Rectal smooth muscle tissue (tissue), 1 donor: Measurements from ENCODE around the gene TREM2.

Experiments used
- H3K27ac ChIP-seq: one replicate; pipeline ENCODE4 v1.7.0; 2013; ENCODE audit warnings: low read depth, low read length, inconsistent platforms
- H3K27me3 ChIP-seq: one replicate; pipeline ENCODE4 v1.7.0; 2013; ENCODE audit warnings: low read length; ENCODE audit not compliant: control insufficient read depth, insufficient read depth
- H3K36me3 ChIP-seq: one replicate; pipeline ENCODE4 v1.7.0; 2013; ENCODE audit warnings: low read length; ENCODE audit not compliant: control insufficient read depth, insufficient read depth
- H3K4me1 ChIP-seq: one replicate; pipeline ENCODE4 v1.7.0; 2013; ENCODE audit warnings: low read length; ENCODE audit not compliant: control insufficient read depth, insufficient read depth
- H3K4me3 ChIP-seq: one replicate; pipeline ENCODE4 v1.7.0; 2013; ENCODE audit warnings: low read length
- H3K9ac ChIP-seq: one replicate; pipeline ENCODE4 v1.7.0; 2013; ENCODE audit warnings: low read length

TREM2 gene

GRCh38 chr6:41162687-41163418 is at the start of gene TREM2:
Gene TREM2 (minus strand): TSS chr6:41163116. CDS start chr6:41163082, 34 bp downstream.
- Histone ChIP-seq H3K4me1 (no peaks in the 10 kb centered on the region), H3K4me3 (no peak within 1 kb of the TSS), H3K27me3 (no peaks in the 10 kb centered on the region), H3K36me3 (no peaks in the 10 kb centered on the region), H3K9ac (no peak within 1 kb of the TSS), H3K27ac (no peak within 1 kb of the TSS)

GRCh38 chr6:41209547-41210320 is 46.8 kb upstream of the TREM2 start:
- no peak overlapping the region for H3K9ac ChIP-seq
- no peak overlapping the region for H3K27ac ChIP-seq
- H3K27me3 ChIP-seq = no peaks in the 10 kb centered on the region
- H3K4me1 ChIP-seq = no peaks in the 10 kb centered on the region
- H3K4me3 ChIP-seq = no peak overlapping the region
- no peaks in the 10 kb centered on the region for H3K36me3 ChIP-seq

DNA sequence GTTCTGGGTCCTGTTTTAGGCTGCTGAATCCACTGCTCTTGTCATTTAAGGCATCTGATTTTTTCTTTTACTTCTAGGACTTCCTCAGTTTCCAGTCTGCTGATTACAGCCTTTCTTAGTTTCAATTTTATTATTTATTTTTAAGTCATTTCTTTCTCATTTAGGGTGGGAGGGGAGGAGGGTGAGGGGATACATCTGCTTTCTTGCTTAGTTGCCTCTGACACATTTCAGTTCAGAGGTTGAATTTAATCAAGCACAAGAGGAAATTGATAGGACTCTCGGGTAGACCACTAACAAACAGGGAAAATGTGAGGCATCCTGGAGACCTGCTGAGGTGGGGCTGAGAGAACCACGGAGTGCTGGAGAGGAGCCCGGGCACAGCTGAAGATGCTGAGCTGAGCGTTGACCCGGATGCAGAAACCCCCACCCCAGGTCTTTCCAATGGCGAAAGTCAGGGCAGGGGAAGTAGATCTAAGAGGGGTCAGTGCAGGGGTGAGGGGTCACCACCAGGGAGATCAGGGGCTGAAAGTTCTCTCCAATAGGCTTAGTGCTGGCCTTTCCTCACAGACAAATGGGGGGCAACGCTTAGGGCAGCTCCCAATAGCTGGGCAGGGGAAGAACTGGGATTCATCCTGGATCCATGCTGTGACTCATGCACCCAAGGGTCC is 45.7 kb upstream of the TREM2 start:
- no peaks in the 10 kb centered on the region for H3K27me3 ChIP-seq
- no peak overlapping the region for H3K9ac ChIP-seq
- H3K36me3 ChIP-seq = no peaks in the 10 kb centered on the region
- no peak overlapping the region for H3K4me3 ChIP-seq
- H3K4me1 ChIP-seq = no peaks in the 10 kb centered on the region
- H3K27ac ChIP-seq = no peak overlapping the region

- H3K4me1 ChIP-seq = no peaks in the 10 kb centered on the region
- H3K9ac ChIP-seq = no peak overlapping the region
- no peaks in the 10 kb centered on the region for H3K36me3 ChIP-seq
- H3K27ac ChIP-seq = no peak overlapping the region
- no peak overlapping the region for H3K4me3 ChIP-seq
- no peaks in the 10 kb centered on the region for H3K27me3 ChIP-seq
These were observed 41.2 kb upstream of the TREM2 start for GRCh38 chr6:41204156-41204555.

- Histone ChIP-seq H3K9ac (no peak overlapping the region), H3K27ac (no peak overlapping the region), H3K4me3 (no peak overlapping the region), H3K36me3 (no peaks in the 10 kb centered on the region), H3K4me1 (no peaks in the 10 kb centered on the region), H3K27me3 (no peaks in the 10 kb centered on the region)
These were observed 38.9 kb upstream of the TREM2 start for GRCh38 chr6:41201764-41202173.

DNA sequence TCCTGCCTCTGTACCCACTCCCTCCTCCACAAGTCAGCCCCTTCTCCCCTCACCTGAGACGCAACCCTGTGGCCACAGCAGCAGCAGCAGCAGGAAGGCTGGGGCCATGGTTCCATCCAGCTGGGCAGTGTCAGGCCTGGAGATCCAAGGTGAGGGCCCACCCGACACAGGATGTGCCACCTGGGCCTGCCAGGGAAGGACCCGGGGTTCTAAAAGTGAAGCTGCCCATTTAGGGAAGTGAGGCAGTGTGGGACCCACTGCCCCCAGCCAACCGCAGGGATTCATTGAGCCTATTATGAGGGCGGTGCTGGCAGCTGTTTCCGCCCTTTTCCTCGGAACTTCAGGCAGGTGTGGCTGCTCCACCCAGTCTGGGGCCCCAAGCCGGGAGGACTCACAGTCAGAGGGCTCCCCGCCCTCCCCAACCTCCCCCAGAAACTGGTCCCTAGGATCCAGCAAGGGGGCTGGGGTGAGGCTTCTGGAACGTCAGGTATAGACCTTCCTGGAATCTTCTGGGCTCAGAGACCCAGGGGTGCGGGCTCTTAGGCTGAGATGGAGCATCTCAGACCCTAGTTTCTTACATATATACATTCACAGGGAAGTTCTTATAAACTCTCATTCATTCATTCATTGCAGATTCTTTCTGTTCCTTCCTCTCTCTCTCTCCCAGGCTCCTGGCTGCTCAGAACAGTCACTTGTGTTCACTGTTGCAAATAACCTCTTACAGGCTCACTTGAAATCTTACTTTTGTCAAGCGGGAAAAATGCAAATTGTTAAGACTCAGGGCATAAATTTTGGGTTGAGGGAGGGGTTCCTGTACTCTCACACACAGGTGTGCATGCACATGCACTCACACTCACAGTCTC is 38.2 kb upstream of the TREM2 start, which contains the start of gene TREML2:
TSS of gene TREML2 (minus strand) at position 249 of the 863 bp plus-strand sequence. CDS start at position 108, 141 bp downstream.
- Histone ChIP-seq H3K4me1 (no peaks in the 10 kb centered on the region), H3K36me3 (no peaks in the 10 kb centered on the region), H3K4me3 (no peak within 1 kb of the TSS), H3K27me3 (no peaks in the 10 kb centered on the region), H3K9ac (no peak within 1 kb of the TSS), H3K27ac (no peak within 1 kb of the TSS)

DNA sequence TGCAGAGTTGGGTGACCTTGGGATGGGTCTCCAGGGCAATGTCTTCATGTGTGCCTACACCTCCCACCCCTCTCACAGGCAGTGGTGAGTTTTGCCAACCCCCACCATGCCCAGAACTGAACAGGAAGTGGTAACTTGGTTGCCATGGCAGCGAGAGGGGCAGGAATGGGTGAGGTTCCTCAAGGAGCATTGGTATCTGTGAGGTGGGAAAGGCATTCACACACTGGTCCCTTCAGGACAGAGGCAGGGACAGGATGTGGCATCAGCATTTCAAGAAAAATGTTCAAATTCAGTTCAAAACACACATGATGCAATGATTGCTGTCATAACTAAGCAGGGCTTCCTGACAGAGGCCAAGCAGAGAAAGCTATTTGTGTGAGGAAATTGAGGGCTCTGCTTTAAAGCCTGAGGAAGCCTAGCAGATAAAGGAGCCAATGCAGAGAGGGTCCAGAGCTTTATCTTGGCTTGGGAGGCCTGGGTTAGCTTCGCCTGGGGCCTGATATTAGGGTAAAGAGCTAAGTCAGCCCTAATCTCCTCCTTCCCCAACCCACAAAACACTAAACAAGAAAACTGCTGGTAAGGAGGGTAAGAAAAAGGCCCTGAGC is 37.5 kb upstream of the TREM2 start:
- Histone ChIP-seq H3K36me3 (no peaks in the 10 kb centered on the region), H3K9ac (no peak overlapping the region), H3K27ac (no peak overlapping the region), H3K27me3 (no peaks in the 10 kb centered on the region), H3K4me3 (no peak overlapping the region), H3K4me1 (no peaks in the 10 kb centered on the region)

GRCh38 chr6:41199552-41200246 is 36.8 kb upstream of the TREM2 start:
- H3K27ac ChIP-seq = no peak overlapping the region
- no peak overlapping the region for H3K9ac ChIP-seq
- H3K27me3 ChIP-seq = no peaks in the 10 kb centered on the region
- no peak overlapping the region for H3K4me3 ChIP-seq
- H3K36me3 ChIP-seq = no peaks in the 10 kb centered on the region
- H3K4me1 ChIP-seq = no peaks in the 10 kb centered on the region

GRCh38 chr6:41197234-41197633 is 34.3 kb upstream of the TREM2 start:
- no peaks in the 10 kb centered on the region for H3K4me1 ChIP-seq
- no peaks in the 10 kb centered on the region for H3K36me3 ChIP-seq
- H3K9ac ChIP-seq = no peak overlapping the region
- no peak overlapping the region for H3K4me3 ChIP-seq
- H3K27ac ChIP-seq = no peak overlapping the region
- no peaks in the 10 kb centered on the region for H3K27me3 ChIP-seq

- H3K27me3 ChIP-seq = no peaks in the 10 kb centered on the region
- H3K4me3 ChIP-seq = no peak overlapping the region
- no peak overlapping the region for H3K9ac ChIP-seq
- no peaks in the 10 kb centered on the region for H3K36me3 ChIP-seq
- no peaks in the 10 kb centered on the region for H3K4me1 ChIP-seq
- H3K27ac ChIP-seq = no peak overlapping the region
These were observed 31.5 kb upstream of the TREM2 start for GRCh38 chr6:41194386-41194785.

DNA sequence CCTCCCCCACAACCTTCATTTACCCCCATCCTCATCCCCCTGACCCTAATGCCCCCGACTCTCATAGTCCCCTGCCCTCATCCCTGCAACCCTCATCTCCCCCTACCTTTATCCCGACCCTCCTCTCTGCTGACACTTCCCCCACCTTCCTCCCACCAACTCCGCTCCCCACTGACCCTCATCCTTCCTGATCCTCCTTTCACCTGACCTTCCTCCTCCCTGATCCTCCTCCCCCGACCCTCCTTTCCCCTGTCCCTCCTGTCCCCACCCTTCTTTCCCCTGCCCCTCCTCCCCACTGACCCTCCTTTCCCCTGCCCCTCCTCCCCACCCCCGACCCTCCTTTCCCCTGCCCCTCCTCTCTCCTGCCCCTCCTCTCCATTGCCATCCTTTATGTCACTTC is 31.0 kb upstream of the TREM2 start:
- Histone ChIP-seq H3K27me3 (no peaks in the 10 kb centered on the region), H3K9ac (no peak overlapping the region), H3K4me3 (no peak overlapping the region), H3K4me1 (no peaks in the 10 kb centered on the region), H3K36me3 (no peaks in the 10 kb centered on the region), H3K27ac (no peak overlapping the region)
